ENCODE data around the gene NFX1.

The NFX1 gene

GRCh38 chr9:33366979-33367480 is 76.7 kb downstream of the NFX1 start:
- ChIA-PET POLR2A (no interaction called here), CTCF (interaction anchor here (3.3 kb wide), 1 partner anchor 8 kb away, joined by 31 read pairs; no protein-coding TSS in a partner anchor)
- no peak for DNase-seq (ENCODE audit: extremely low spot score)
- TF ChIP-seq, protein P1, sequence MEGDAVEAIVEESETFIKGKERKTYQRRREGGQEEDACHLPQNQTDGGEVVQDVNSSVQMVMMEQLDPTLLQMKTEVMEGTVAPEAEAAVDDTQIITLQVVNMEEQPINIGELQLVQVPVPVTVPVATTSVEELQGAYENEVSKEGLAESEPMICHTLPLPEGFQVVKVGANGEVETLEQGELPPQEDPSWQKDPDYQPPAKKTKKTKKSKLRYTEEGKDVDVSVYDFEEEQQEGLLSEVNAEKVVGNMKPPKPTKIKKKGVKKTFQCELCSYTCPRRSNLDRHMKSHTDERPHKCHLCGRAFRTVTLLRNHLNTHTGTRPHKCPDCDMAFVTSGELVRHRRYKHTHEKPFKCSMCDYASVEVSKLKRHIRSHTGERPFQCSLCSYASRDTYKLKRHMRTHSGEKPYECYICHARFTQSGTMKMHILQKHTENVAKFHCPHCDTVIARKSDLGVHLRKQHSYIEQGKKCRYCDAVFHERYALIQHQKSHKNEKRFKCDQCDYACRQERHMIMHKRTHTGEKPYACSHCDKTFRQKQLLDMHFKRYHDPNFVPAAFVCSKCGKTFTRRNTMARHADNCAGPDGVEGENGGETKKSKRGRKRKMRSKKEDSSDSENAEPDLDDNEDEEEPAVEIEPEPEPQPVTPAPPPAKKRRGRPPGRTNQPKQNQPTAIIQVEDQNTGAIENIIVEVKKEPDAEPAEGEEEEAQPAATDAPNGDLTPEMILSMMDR (IDR thresholded peaks at IDR 0.05; ENCODE audit: control extremely low read depth, extremely low read depth, low read depth, missing control alignments) = no peak

- TF ChIP-seq, protein P1 (IDR thresholded peaks at IDR 0.05; ENCODE audit: control extremely low read depth, extremely low read depth, low read depth, missing control alignments) = no peak
- DNase-seq (ENCODE audit: extremely low spot score) = no peak
- ChIA-PET POLR2A (interaction anchor here (0.6 kb wide), 1 partner anchor 47 kb away, joined by 3 read pairs; no protein-coding TSS in a partner anchor), CTCF (interaction anchor here (0.6 to 5.5 kb wide), 7 partner anchors 8 to 94 kb away, joined by 3 to 37 read pairs (median 28); no protein-coding TSS in a partner anchor)
Measured at GRCh38 chr9:33372900-33373299, 82.6 kb downstream of the NFX1 start.

DNA sequence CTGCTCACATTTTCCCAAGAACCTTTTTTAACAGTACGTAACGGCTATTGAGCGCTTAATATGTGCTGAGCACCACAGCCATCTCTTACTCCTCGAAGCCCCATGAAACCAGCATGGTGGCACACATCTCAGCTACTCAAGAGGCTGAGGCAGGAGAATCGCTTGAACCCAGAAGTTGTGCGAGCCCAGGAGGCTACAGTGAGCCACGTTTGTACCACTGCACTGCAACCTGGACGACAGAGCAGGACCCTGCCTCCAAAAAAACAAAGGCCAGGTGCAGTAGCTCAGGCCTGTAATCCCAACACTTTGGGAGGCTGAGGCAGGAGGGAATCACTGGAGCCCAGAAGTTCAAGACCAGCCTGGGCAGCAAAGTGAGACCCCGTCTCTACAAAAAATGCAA is 83.9 kb downstream of the NFX1 start:
- TF ChIP-seq, protein P1 (IDR thresholded peaks at IDR 0.05; ENCODE audit: control extremely low read depth, extremely low read depth, low read depth, missing control alignments) = no peak
- no peak for DNase-seq (ENCODE audit: extremely low spot score)
- ChIA-PET CTCF (interaction anchor here (0.6 to 5.5 kb wide), 38 partner anchors 9 to 440 kb away, joined by 3 to 37 read pairs (median 6); partner anchors contain the start of genes AQP3, NFX1 and NOL6), POLR2A (no interaction called here)

DNA sequence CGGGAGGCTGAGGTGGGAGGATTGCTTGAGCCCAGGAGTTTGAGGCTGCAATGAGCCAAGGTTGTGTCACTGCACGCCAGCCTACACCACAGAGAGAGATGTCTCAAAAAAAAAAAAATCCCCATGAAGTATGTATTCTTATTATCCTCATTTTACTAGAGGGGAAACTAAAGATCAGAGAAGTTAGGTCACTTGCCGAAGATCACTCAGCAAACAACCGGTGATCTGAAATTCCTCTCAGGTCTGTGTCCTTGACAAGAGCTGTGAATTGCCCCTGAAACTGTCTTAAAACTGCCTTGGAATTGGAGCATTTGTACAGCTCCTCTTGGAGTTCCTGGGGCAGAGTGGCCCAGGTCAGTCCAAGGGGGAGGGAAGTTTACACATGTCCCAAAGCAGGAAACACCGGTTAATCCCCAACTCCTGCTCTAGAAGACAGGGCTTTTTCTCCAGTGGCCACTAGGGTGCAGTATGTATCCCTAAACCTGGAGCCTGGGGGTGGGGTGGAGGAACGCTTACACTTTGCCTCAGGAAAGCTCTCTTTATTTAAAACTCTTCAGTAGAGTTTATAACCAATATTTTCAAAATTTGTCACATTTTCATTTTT is 84.4 kb downstream of the NFX1 start:
- POLR2A ChIA-PET = interaction anchor here (1.0 kb wide), 1 partner anchor 99 kb away, joined by 4 read pairs; the partner anchor contains the start of gene NOL6
- DNase-seq (ENCODE audit: extremely low spot score) = peak; percentile 73
- CTCF ChIA-PET = interaction anchor here (0.5 to 5.5 kb wide), 43 partner anchors 9 to 439 kb away, joined by 3 to 37 read pairs (median 6); partner anchors contain the start of genes AQP3, NFX1 and NOL6
- TF ChIP-seq, protein P1 (IDR thresholded peaks at IDR 0.05; ENCODE audit: control extremely low read depth, extremely low read depth, low read depth, missing control alignments) = peak; percentile 73

GRCh38 chr9:33375238-33375840 is 85.0 kb downstream of the NFX1 start:
- POLR2A ChIA-PET = interaction anchor here (1.0 kb wide), 1 partner anchor 98 kb away, joined by 4 read pairs; the partner anchor contains the start of gene NOL6
- no peak for DNase-seq (ENCODE audit: extremely low spot score)
- TF ChIP-seq, protein P1 (IDR thresholded peaks at IDR 0.05; ENCODE audit: control extremely low read depth, extremely low read depth, low read depth, missing control alignments) = no peak
- CTCF ChIA-PET = interaction anchor here (0.5 to 5.5 kb wide), 38 partner anchors 9 to 248 kb away, joined by 3 to 37 read pairs (median 6); partner anchors contain the start of genes NFX1 and NOL6

GRCh38 chr9:33375841-33376321 is 85.6 kb downstream of the NFX1 start:
- TF ChIP-seq, protein P1 (IDR thresholded peaks at IDR 0.05; ENCODE audit: control extremely low read depth, extremely low read depth, low read depth, missing control alignments) = no peak
- ChIA-PET CTCF (interaction anchor here (1.0 to 5.5 kb wide), 25 partner anchors 10 to 248 kb away, joined by 3 to 37 read pairs (median 8); partner anchors contain the start of genes NFX1 and NOL6), POLR2A (no interaction called here)
- DNase-seq (ENCODE audit: extremely low spot score) = no peak
